PC-3 (cell line): ENCODE results near the gene NPIPA1. TPM values are rescaled to one million over a fixed set of nuclear protein-coding genes. Genes with fewer than 3 reads are reported as not detected.

Source experiments
- ATAC-seq: fragments of 200-7000 bp; cut with Tn5 transposase; 2 replicates; pipeline ENCODE4 v1.9.1; 2020; ENCODE audit warnings: mild to moderate bottlenecking, moderate library complexity
- BruUV-seq: library from RNA; stranded (reverse); fragments of 400-500 nt; replicated peaks from 2 replicates; lab custom pipeline; 2021; lab: Mats Ljungman, UMichigan
- CTCF ChIA-PET: fragments of 300-600 bp; sonication (Branson Sonifier 250); formaldehyde crosslinking; loops from one replicate; lab custom pipeline; 2022; ENCODE audit warnings: antibody characterized with exemption; lab: Charles Lee
- POLR2A ChIA-PET: fragments of 300-600 bp; sonication (Branson Sonifier 250); formaldehyde crosslinking; loops from one replicate; lab custom pipeline; 2022; ENCODE audit warnings: antibody characterized with exemption; ENCODE audit not compliant: unreplicated experiment; lab: Charles Lee
- DNase-seq: peaks from one replicate; pipeline ENCODE4 v3.0.0-alpha.2; 2015
- H2AFZ ChIP-seq: fragments of 300-600 bp; sonication (generic); 2 replicates; pipeline ENCODE4 v1.6.0; 2016; ENCODE audit warnings: antibody characterized with exemption, low read length
- H3F3A ChIP-seq: fragments of 300-600 bp; sonication (generic); one replicate; pipeline ENCODE4 v1.6.0; 2017; ENCODE audit warnings: antibody characterized with exemption, low read length, control low read depth, mild to moderate bottlenecking; ENCODE audit not compliant: unreplicated experiment
- H3K27ac ChIP-seq: fragments of 300-600 bp; sonication (generic); 2 replicates; pipeline ENCODE4 v1.5.1; 2016; ENCODE audit warnings: mild to moderate bottlenecking, low read length
- H3K27me3 ChIP-seq: fragments of 300-600 bp; sonication (generic); 2 replicates; pipeline ENCODE4 v1.6.1; 2016; ENCODE audit warnings: low read length, mixed read lengths
- H3K36me3 ChIP-seq: fragments of 300-600 bp; sonication (generic); 2 replicates; pipeline ENCODE4 v1.6.1; 2016; ENCODE audit warnings: low read depth, mixed run types, low read length, mixed read lengths
- H3K4me1 ChIP-seq: fragments of 300-600 bp; sonication (generic); 2 replicates; pipeline ENCODE4 v1.5.1; 2016; ENCODE audit warnings: low read length; ENCODE audit not compliant: insufficient read depth
- H3K4me2 ChIP-seq: fragments of 300-600 bp; sonication (generic); 2 replicates; pipeline ENCODE4 v1.6.0; 2016; ENCODE audit warnings: low read length
- H3K4me3 ChIP-seq: fragments of 300-600 bp; sonication (generic); 2 replicates; pipeline ENCODE4 v1.5.1; 2016; ENCODE audit warnings: mild to moderate bottlenecking, low read length, mixed read lengths
- H3K79me2 ChIP-seq: fragments of 300-600 bp; sonication (generic); 2 replicates; pipeline ENCODE4 v1.6.1; 2017; ENCODE audit warnings: low read length, mixed read lengths
- H3K9ac ChIP-seq: fragments of 300-600 bp; sonication (generic); 2 replicates; pipeline ENCODE4 v1.6.0; 2016; ENCODE audit warnings: mild to moderate bottlenecking, low read length
- H3K9me2 ChIP-seq: fragments of 300-600 bp; sonication (generic); replicated peaks from 2 replicates; pipeline ENCODE4 v1.6.1; 2016; ENCODE audit warnings: mixed run types, low read length, mixed read lengths
- H3K9me3 ChIP-seq: fragments of 300-600 bp; sonication (generic); 2 replicates; pipeline ENCODE4 v1.6.1; 2016; ENCODE audit warnings: low read length, mixed read lengths
- H4K20me1 ChIP-seq: fragments of 300-600 bp; sonication (generic); 2 replicates; pipeline ENCODE4 v1.6.1; 2016; ENCODE audit warnings: low read length, mixed read lengths
- EZH2 ChIP-seq: fragments of 300-600 bp; sonication (generic); IDR thresholded peaks from one replicate; pipeline ENCODE4 v1.6.1; 2017; ENCODE audit warnings: antibody characterized with exemption, mild to moderate bottlenecking, low read length; ENCODE audit not compliant: unreplicated experiment
- EZH2phosphoT487 ChIP-seq: fragments of 300-600 bp; sonication (generic); IDR thresholded peaks from 2 replicates; pipeline ENCODE4 v1.6.1; 2018; ENCODE audit warnings: mild to moderate bottlenecking, antibody characterized with exemption, low read length, borderline replicate concordance
- intact Hi-C: fragments of 100-400 bp; cut with micrococcal nuclease; formaldehyde crosslinking; loops from 2 replicates; pipeline ENCODE4 v1.9.0; 2023
- total RNA-seq: library from RNA; depleted of rRNA; stranded (reverse); fragments of >200 nt; gene quantifications from 2 replicates; pipeline ENCODE4 v1.2.3, GENCODE V29; 2014
- TF ChIP-seq, protein P1 (sequence below): fragments of 300-600 bp; sonication (generic); conservative IDR thresholded peaks from 2 replicates; pipeline ENCODE4 v1.5.1; 2017; ENCODE audit warnings: antibody characterized with exemption, low read depth, mild to moderate bottlenecking, low read length

NPIPA1 gene
- total RNA-seq, 1 experiment from 2014 or later = 16.8 TPM

DNA sequence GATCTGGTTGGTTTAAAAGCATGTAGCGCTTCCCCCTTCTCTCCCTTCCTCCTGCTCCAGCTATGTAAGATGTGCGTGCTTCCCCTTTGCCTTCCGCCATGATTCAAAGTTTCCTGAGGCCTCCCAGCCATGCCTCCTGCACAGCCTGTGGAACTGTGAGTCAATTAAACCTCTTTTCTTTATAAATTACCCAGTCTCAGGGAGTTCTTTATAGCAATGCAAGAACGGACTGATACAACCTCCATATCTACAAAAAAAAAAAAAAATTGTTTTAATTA is 21.0 kb downstream of the NPIPA1 start:
- BruUV-seq = no TSS peak
- CTCF ChIA-PET = no interaction called here

DNA sequence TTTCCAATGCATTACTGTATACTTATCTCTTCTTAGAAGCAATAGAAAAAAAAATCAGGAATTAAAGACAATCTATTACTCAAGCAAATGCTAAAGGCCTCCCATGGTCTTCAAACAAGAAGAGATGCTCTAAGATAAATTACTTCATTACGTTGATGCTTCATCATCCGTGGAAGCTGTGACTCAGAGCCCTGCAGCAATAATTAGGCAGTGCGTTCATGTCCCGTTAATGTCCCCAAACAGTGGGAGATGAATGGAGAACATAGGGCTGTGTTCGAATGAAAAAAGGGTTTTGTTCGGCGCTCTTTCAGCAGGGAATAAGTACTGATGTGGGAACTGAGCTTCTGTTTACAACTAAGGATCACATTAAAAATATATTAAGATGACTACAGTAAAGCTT is 21.7 kb downstream of the NPIPA1 start:
- Histone ChIP-seq H3K79me2 (no peaks in the 10 kb centered on the region), H3K9me3 (no peaks in the 10 kb centered on the region), H2AFZ (no peak overlapping the region), H3K27ac (no peak overlapping the region), H3F3A (no peaks in the 10 kb centered on the region), H3K36me3 (no peaks in the 10 kb centered on the region), H3K4me2 (no peak overlapping the region), H3K27me3 (peaks cover 11% of the 10 kb centered on the region; the same call in 1 of the 2 replicates), H4K20me1 (no peaks in the 10 kb centered on the region), H3K4me1 (no peaks in the 10 kb centered on the region), H3K4me3 (no peak overlapping the region), H3K9ac (no peak overlapping the region), H3K9me2 (no peaks in the 10 kb centered on the region)
- BruUV-seq = no TSS peak
- DNase-seq (peak; percentile 8), ATAC-seq (no peak)
- TF ChIP-seq EZH2phosphoT487 (no peak), EZH2 (no peak)
- TF ChIP-seq, protein P1, sequence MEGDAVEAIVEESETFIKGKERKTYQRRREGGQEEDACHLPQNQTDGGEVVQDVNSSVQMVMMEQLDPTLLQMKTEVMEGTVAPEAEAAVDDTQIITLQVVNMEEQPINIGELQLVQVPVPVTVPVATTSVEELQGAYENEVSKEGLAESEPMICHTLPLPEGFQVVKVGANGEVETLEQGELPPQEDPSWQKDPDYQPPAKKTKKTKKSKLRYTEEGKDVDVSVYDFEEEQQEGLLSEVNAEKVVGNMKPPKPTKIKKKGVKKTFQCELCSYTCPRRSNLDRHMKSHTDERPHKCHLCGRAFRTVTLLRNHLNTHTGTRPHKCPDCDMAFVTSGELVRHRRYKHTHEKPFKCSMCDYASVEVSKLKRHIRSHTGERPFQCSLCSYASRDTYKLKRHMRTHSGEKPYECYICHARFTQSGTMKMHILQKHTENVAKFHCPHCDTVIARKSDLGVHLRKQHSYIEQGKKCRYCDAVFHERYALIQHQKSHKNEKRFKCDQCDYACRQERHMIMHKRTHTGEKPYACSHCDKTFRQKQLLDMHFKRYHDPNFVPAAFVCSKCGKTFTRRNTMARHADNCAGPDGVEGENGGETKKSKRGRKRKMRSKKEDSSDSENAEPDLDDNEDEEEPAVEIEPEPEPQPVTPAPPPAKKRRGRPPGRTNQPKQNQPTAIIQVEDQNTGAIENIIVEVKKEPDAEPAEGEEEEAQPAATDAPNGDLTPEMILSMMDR = no peak
- POLR2A ChIA-PET = no interaction called here
- intact Hi-C loops = no loop called here
- CTCF ChIA-PET = no interaction called here

More for the DNA sequence above, 21.0 kb downstream of the NPIPA1 start:
- Histone ChIP-seq H3K9me3 (no peaks in the 10 kb centered on the region), H3K27ac (no peak overlapping the region), H4K20me1 (no peaks in the 10 kb centered on the region), H3K4me1 (no peaks in the 10 kb centered on the region), H3K36me3 (no peaks in the 10 kb centered on the region), H3K27me3 (peaks cover 6% of the 10 kb centered on the region; the same call in 1 of the 2 replicates), H3K4me3 (no peak overlapping the region), H2AFZ (no peak overlapping the region), H3K4me2 (no peak overlapping the region), H3K79me2 (no peaks in the 10 kb centered on the region), H3K9ac (no peak overlapping the region), H3K9me2 (no peaks in the 10 kb centered on the region), H3F3A (no peaks in the 10 kb centered on the region)
- no peak for ATAC-seq
- intact Hi-C loops = no loop called here
- TF ChIP-seq, protein P1 = no peak
- TF ChIP-seq EZH2 = no peak
- no peak for TF ChIP-seq EZH2phosphoT487
- POLR2A ChIA-PET = no interaction called here
- no peak for DNase-seq

DNA sequence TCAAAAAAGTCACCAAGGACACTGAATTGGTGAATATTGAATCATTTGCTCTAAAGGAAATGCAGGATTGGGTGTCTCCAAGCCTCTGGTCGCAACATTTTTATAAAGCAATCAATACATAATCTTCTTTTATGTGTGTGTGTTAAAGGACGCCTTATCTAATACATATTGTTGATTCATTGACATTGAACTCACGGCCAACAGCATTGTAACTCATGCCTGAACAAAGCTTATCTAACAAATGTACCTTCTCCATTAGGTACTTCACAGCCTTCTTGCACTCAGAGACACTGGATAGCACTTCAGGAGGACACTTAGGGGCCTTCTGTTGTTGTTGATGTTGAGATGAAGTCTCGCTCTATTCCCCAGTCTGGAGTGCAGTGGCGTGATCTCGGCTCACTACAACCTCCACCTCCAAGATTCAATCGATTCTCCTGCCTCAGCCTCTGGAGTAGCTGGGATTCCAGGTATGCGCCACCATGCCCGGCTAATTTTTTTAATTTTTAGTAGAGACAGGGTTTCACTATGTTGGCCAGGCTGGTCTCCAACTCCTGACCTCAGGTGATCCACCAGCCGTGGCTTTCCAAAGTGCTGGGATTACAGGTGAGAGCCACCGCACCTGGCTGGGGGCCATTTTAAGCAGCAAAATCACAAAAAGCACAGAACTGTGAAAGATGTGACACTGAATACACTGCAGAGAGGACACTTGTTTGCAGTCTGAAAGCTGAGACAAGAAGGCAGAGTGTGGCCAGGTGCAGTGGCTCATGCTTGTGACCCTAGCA is 24.4 kb downstream of the NPIPA1 start:
- Histone ChIP-seq H3K27ac (no peak overlapping the region), H3K27me3 (peaks cover 11% of the 10 kb centered on the region; the same call in 1 of the 2 replicates), H3K9me3 (no peaks in the 10 kb centered on the region), H3K4me1 (no peaks in the 10 kb centered on the region), H4K20me1 (no peaks in the 10 kb centered on the region), H2AFZ (no peak overlapping the region), H3K36me3 (no peaks in the 10 kb centered on the region), H3K4me3 (no peak overlapping the region), H3K9ac (no peak overlapping the region), H3F3A (no peaks in the 10 kb centered on the region), H3K4me2 (no peak overlapping the region), H3K9me2 (no peaks in the 10 kb centered on the region), H3K79me2 (no peaks in the 10 kb centered on the region)
- no peak for ATAC-seq
- DNase-seq = no peak
- intact Hi-C loops = no loop called here
- POLR2A ChIA-PET = no interaction called here
- no TSS peak for BruUV-seq
- TF ChIP-seq, protein P1 = no peak
- TF ChIP-seq EZH2 (no peak), EZH2phosphoT487 (no peak)
- CTCF ChIA-PET = no interaction called here
